ENCODE measurements around the gene MAGI1. TPM values are rescaled to one million over a fixed set of nuclear protein-coding genes. Genes with fewer than 3 reads are reported as not detected.

The MAGI1 gene
- total RNA-seq, 1 donor from 2014 or later, result 101 TPM

- DNase-seq, result no peak
Observed at GRCh38 chr3:65944252-65944651, 94.5 kb downstream of the MAGI1 start.

GRCh38 chr3:65939801-65940246 lies 98.9 kb downstream of the MAGI1 start:
- no peak for DNase-seq

GRCh38 chr3:65939184-65939583 lies 99.5 kb downstream of the MAGI1 start:
- DNase-seq, result no peak

GRCh38 chr3:65938676-65939075 lies 100.0 kb downstream of the MAGI1 start:
- peak; percentile 63 for DNase-seq

- no peak for DNase-seq
Observed at GRCh38 chr3:65938147-65938546, 100.6 kb downstream of the MAGI1 start.

- peak; percentile 89 for DNase-seq
Observed at GRCh38 chr3:65936908-65937638, 101.6 kb downstream of the MAGI1 start.

GRCh38 chr3:65935724-65936123 lies 103.0 kb downstream of the MAGI1 start:
- no peak for DNase-seq

GRCh38 chr3:65930648-65931047 lies 108.1 kb downstream of the MAGI1 start:
- DNase-seq, result no peak

GRCh38 chr3:65928110-65928509 lies 110.6 kb downstream of the MAGI1 start:
- DNase-seq, result no peak

- no peak for DNase-seq
Observed at GRCh38 chr3:65927576-65927975, 111.1 kb downstream of the MAGI1 start.

- no peak for DNase-seq
Observed at GRCh38 chr3:65925254-65925954, 113.3 kb downstream of the MAGI1 start.

GRCh38 chr3:65924762-65925161 lies 114.0 kb downstream of the MAGI1 start:
- no peak for DNase-seq

GRCh38 chr3:65922441-65922840 lies 116.3 kb downstream of the MAGI1 start:
- DNase-seq, result no peak

- no peak for DNase-seq
Observed at GRCh38 chr3:65919826-65920225, 118.9 kb downstream of the MAGI1 start.

GRCh38 chr3:65915477-65915876 lies 123.2 kb downstream of the MAGI1 start:
- peak; percentile 87 for DNase-seq

GRCh38 chr3:65914740-65915367 lies 123.9 kb downstream of the MAGI1 start:
- DNase-seq, result peak; percentile 41

GRCh38 chr3:65914032-65914739 lies 124.5 kb downstream of the MAGI1 start:
- peak; percentile 36 for DNase-seq

- DNase-seq, result no peak
Observed at GRCh38 chr3:65912647-65913046, 126.1 kb downstream of the MAGI1 start.

- DNase-seq, result no peak
Observed at GRCh38 chr3:65908588-65908987, 130.1 kb downstream of the MAGI1 start.

- DNase-seq, result no peak
Observed at GRCh38 chr3:65907232-65908130, 131.2 kb downstream of the MAGI1 start.

- no peak for DNase-seq
Observed at GRCh38 chr3:65905771-65906170, 132.9 kb downstream of the MAGI1 start.

- no peak for DNase-seq
Observed at GRCh38 chr3:65904016-65904415, 134.7 kb downstream of the MAGI1 start.
